HepG2 (cell line): ENCODE measurements around the gene MRPL48.

Experiments used
- CEBPB ChIP-seq: IDR thresholded peaks from 2 replicates; pipeline ENCODE4 v1.6.1; 2011; ENCODE audit warnings: low read depth, low read length, improper control_type of control experiment, borderline replicate concordance
- POLR2A ChIP-seq, 2 experiments: IDR thresholded peaks; 2 replicates each; pipeline ENCODE4 v1.6.1; 2011; ENCODE audit warnings: low read depth in 2 of 2, low read length in 2 of 2, mild to moderate bottlenecking in 1 of 2, moderate library complexity in 1 of 2; ENCODE audit not compliant: insufficient read depth in 1 of 2
- REST ChIP-seq, 2 experiments: IDR thresholded peaks; 2 replicates each; pipeline ENCODE4 v1.6.1; 2011 to 2012; ENCODE audit warnings: low read length in 2 of 2, borderline replicate concordance in 1 of 2, low read depth in 1 of 2, mild to moderate bottlenecking in 1 of 2, moderate library complexity in 1 of 2
- TARDBP ChIP-seq: sonication (generic); formaldehyde crosslinking; IDR thresholded peaks from 2 replicates; pipeline ENCODE4 v1.8.0; 2022; ENCODE audit warnings: mild to moderate bottlenecking, missing genetic modification reagents
- ZMYM2 ChIP-seq: sonication (generic); formaldehyde crosslinking; IDR thresholded peaks from 2 replicates; pipeline ENCODE4 v1.8.0; 2022; ENCODE audit warnings: mild to moderate bottlenecking, missing genetic modification reagents
- ZNF761 ChIP-seq: sonication (generic); formaldehyde crosslinking; conservative IDR thresholded peaks from 2 replicates; pipeline ENCODE4 v1.4.0; 2020; ENCODE audit warnings: mild to moderate bottlenecking, missing genetic modification reagents
- TF ChIP-seq, protein P1 (sequence below): IDR thresholded peaks from 2 replicates; pipeline ENCODE4 v1.6.1; 2012; ENCODE audit warnings: low read length, improper control_type of control experiment
- TF ChIP-seq, protein P2 (sequence below): sonication (generic); formaldehyde crosslinking; IDR thresholded peaks from 2 replicates; pipeline ENCODE4 v1.5.0; 2020; ENCODE audit warnings: mild to moderate bottlenecking, missing genetic modification reagents, moderate library complexity

DNA sequence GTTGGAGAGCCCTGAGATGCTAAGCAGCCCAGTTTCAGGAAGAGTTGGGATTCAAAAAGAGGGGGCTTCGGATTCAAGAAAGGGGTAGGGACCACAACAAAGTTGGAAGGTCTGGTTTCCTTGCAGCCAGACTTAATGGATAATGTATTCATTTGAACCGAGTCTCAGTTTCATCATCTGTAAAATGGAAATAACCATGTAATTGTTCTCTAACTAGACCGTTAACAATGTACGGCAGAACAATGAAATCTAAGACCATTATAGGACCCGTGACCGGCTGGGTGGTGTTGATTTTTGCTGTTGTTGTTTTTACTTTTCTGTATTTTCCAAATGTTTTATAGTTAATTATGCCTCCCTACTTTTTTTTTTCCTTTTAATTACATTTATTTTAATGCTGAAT is 6.4 kb upstream of the MRPL48 start:
- TF ChIP-seq, protein P1, sequence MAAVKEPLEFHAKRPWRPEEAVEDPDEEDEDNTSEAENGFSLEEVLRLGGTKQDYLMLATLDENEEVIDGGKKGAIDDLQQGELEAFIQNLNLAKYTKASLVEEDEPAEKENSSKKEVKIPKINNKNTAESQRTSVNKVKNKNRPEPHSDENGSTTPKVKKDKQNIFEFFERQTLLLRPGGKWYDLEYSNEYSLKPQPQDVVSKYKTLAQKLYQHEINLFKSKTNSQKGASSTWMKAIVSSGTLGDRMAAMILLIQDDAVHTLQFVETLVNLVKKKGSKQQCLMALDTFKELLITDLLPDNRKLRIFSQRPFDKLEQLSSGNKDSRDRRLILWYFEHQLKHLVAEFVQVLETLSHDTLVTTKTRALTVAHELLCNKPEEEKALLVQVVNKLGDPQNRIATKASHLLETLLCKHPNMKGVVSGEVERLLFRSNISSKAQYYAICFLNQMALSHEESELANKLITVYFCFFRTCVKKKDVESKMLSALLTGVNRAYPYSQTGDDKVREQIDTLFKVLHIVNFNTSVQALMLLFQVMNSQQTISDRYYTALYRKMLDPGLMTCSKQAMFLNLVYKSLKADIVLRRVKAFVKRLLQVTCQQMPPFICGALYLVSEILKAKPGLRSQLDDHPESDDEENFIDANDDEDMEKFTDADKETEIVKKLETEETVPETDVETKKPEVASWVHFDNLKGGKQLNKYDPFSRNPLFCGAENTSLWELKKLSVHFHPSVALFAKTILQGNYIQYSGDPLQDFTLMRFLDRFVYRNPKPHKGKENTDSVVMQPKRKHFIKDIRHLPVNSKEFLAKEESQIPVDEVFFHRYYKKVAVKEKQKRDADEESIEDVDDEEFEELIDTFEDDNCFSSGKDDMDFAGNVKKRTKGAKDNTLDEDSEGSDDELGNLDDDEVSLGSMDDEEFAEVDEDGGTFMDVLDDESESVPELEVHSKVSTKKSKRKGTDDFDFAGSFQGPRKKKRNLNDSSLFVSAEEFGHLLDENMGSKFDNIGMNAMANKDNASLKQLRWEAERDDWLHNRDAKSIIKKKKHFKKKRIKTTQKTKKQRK: no peak
- TF ChIP-seq ZNF761 (CRISPR knock-in tag): no peak
- no peak for TF ChIP-seq ZMYM2 (CRISPR knock-in tag)
- no peak for TF ChIP-seq CEBPB
- no peak for TF ChIP-seq POLR2A (IDR thresholded peaks at IDR 0.05; ENCODE audit: insufficient read depth in 1 of 2, low read depth in 2 of 2, low read length in 2 of 2)
- TF ChIP-seq, protein P2, sequence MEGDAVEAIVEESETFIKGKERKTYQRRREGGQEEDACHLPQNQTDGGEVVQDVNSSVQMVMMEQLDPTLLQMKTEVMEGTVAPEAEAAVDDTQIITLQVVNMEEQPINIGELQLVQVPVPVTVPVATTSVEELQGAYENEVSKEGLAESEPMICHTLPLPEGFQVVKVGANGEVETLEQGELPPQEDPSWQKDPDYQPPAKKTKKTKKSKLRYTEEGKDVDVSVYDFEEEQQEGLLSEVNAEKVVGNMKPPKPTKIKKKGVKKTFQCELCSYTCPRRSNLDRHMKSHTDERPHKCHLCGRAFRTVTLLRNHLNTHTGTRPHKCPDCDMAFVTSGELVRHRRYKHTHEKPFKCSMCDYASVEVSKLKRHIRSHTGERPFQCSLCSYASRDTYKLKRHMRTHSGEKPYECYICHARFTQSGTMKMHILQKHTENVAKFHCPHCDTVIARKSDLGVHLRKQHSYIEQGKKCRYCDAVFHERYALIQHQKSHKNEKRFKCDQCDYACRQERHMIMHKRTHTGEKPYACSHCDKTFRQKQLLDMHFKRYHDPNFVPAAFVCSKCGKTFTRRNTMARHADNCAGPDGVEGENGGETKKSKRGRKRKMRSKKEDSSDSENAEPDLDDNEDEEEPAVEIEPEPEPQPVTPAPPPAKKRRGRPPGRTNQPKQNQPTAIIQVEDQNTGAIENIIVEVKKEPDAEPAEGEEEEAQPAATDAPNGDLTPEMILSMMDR (CRISPR knock-in tag): no peak
- no peak for TF ChIP-seq REST (IDR thresholded peaks at IDR 0.05; ENCODE audit: borderline replicate concordance in 1 of 2, low read depth in 1 of 2, low read length in 2 of 2)
- no peak for TF ChIP-seq TARDBP (CRISPR knock-in tag)
